Stimulated activated CD4-positive, alpha-beta T cell treated with anti-CD3 and anti-CD28 coated beads, TNF-alpha, amount 100 ng/mL, for 4 hours (primary cell): ENCODE data around the gene OCEL1.
"Not testable (repeated sequence)": the region's sequence is repeated elsewhere in the genome, so short reads cannot be mapped to it uniquely, and the experiment has no call there.

ENCODE experiments used
- DNase-seq, 3 experiments: peaks; one replicate each; pipeline ENCODE4 v3.0.0-alpha.2; 2020; ENCODE audit warnings: low read depth in 3 of 3

OCEL1 gene

GRCh38 chr19:17263712-17264640 is 38.0 kb downstream of the OCEL1 start:
- DNase-seq = no peak

GRCh38 chr19:17264641-17264979 is 38.6 kb downstream of the OCEL1 start, which contains the start of gene USHBP1:
TSS of gene USHBP1 (minus strand) at chr19:17264745. CDS start at chr19:17264299, 446 bp downstream.
- DNase-seq = no peak

- DNase-seq = no peak
Measured at GRCh38 chr19:17266026-17266425, 40.0 kb downstream of the OCEL1 start.

GRCh38 chr19:17266589-17266974 is 40.6 kb downstream of the OCEL1 start:
- DNase-seq = no peak

GRCh38 chr19:17266975-17267788 is 41.2 kb downstream of the OCEL1 start, which contains the start of gene BABAM1:
TSS of gene BABAM1 (plus strand) at chr19:17267443. CDS start at chr19:17268807, 1,364 bp downstream.
- peak; percentile 77 to 88 (median 86) for DNase-seq

- no peak for DNase-seq
Measured at GRCh38 chr19:17268754-17269153, 42.7 kb downstream of the OCEL1 start.

- DNase-seq = not testable (repeated sequence)
Measured at GRCh38 chr19:17274892-17275291, 48.9 kb downstream of the OCEL1 start.

GRCh38 chr19:17275441-17276175 is 49.6 kb downstream of the OCEL1 start:
- DNase-seq = no peak
